HG03460 (cell line): ENCODE data around the gene SPECC1L.
"Not testable (repeated sequence)": the region's sequence is repeated elsewhere in the genome, so short reads cannot be mapped to it uniquely, and the experiment has no call there.

Source experiments
- ATAC-seq: cut with Tn5 transposase; IDR thresholded peaks from one replicate; pipeline ENCODE4 v1.9.1; 2021; ENCODE audit not compliant: unreplicated experiment

Gene SPECC1L

GRCh38 chr22:24245584-24246561, 24.8 kb upstream of the SPECC1L start:
- not testable (repeated sequence) for ATAC-seq

GRCh38 chr22:24247011-24247507, 23.6 kb upstream of the SPECC1L start:
- ATAC-seq = no peak

- no peak for ATAC-seq
Measured at GRCh38 chr22:24247564-24248344, 22.9 kb upstream of the SPECC1L start.

GRCh38 chr22:24248611-24249010, 22.0 kb upstream of the SPECC1L start:
- not testable (repeated sequence) for ATAC-seq

- ATAC-seq = not testable (repeated sequence)
Measured at GRCh38 chr22:24249413-24249812, 21.2 kb upstream of the SPECC1L start.

- not testable (repeated sequence) for ATAC-seq
Measured at GRCh38 chr22:24251286-24251685, 19.3 kb upstream of the SPECC1L start.

GRCh38 chr22:24253126-24253525, 17.5 kb upstream of the SPECC1L start:
- not testable (repeated sequence) for ATAC-seq

GRCh38 chr22:24256136-24256535, 14.5 kb upstream of the SPECC1L start:
- ATAC-seq = not testable (repeated sequence)

- ATAC-seq = not testable (repeated sequence)
Measured at GRCh38 chr22:24256736-24257135, 13.9 kb upstream of the SPECC1L start.

GRCh38 chr22:24259459-24259858, 11.2 kb upstream of the SPECC1L start:
- not testable (repeated sequence) for ATAC-seq

GRCh38 chr22:24262185-24262749, 8.4 kb upstream of the SPECC1L start:
- ATAC-seq = not testable (repeated sequence)

- ATAC-seq = not testable (repeated sequence)
Measured at GRCh38 chr22:24263479-24263878, 7.2 kb upstream of the SPECC1L start.

GRCh38 chr22:24264329-24264896, 6.2 kb upstream of the SPECC1L start:
- not testable (repeated sequence) for ATAC-seq

GRCh38 chr22:24265734-24266133, 4.9 kb upstream of the SPECC1L start:
- ATAC-seq = no peak

- not testable (repeated sequence) for ATAC-seq
Measured at GRCh38 chr22:24266495-24266894, 4.1 kb upstream of the SPECC1L start.

GRCh38 chr22:24271386-24271854, 789 bp downstream of the SPECC1L start:
- peak; percentile 20 for ATAC-seq

GRCh38 chr22:24273031-24273430, 2.4 kb downstream of the SPECC1L start:
- ATAC-seq = not testable (repeated sequence)

GRCh38 chr22:24273906-24274305, 3.3 kb downstream of the SPECC1L start:
- ATAC-seq = not testable (repeated sequence)

GRCh38 chr22:24274696-24275405, 4.2 kb downstream of the SPECC1L start:
- not testable (repeated sequence) for ATAC-seq

GRCh38 chr22:24280363-24280762, 9.7 kb downstream of the SPECC1L start:
- ATAC-seq = not testable (repeated sequence)
